Activated CD8-positive, alpha-beta T cell treated with anti-CD3 and anti-CD28 coated beads, Interleukin-2, amount 10 ng/mL, durations not matched to agents 7 days and 5 days (primary cell): ENCODE data around the gene KIF2B. TPM values are rescaled to one million over a fixed set of nuclear protein-coding genes. Genes with fewer than 3 reads are reported as not detected.

Experiments used
- ATAC-seq: fragments of 150-1000 bp; cut with Tn5 transposase; one replicate; pipeline ENCODE4 v1.10.0; 2021; ENCODE audit warnings: moderate library complexity
- CTCF ChIA-PET: fragments of 350-600 bp; sonication (Branson Sonifier 250); formaldehyde crosslinking; loops from one replicate; lab custom pipeline; 2021; ENCODE audit warnings: antibody characterized with exemption; lab: Charles Lee
- POLR2A ChIA-PET: fragments of 350-600 bp; sonication (Branson Sonifier 250); formaldehyde crosslinking; loops from one replicate; lab custom pipeline; 2021; ENCODE audit warnings: antibody characterized with exemption; lab: Charles Lee
- DNase-seq: peaks from one replicate; pipeline ENCODE4 v3.0.0-alpha.2; 2020
- H3K27ac Mint-ChIP-seq: one replicate; pipeline ENCODE4 v1.8.0; 2021; ENCODE audit warnings: mild to moderate bottlenecking, mixed read lengths
- H3K27me3 Mint-ChIP-seq: one replicate; pipeline ENCODE4 v1.8.0; 2021; ENCODE audit warnings: low read depth, mixed read lengths
- H3K36me3 Mint-ChIP-seq: one replicate; pipeline ENCODE4 v1.8.0; 2021; ENCODE audit warnings: low read depth, mixed read lengths
- H3K4me1 Mint-ChIP-seq: one replicate; pipeline ENCODE4 v1.8.0; 2021; ENCODE audit warnings: low read depth, mixed read lengths
- H3K4me3 Mint-ChIP-seq: one replicate; pipeline ENCODE4 v1.8.0; 2021; ENCODE audit warnings: mild to moderate bottlenecking, mixed read lengths
- H3K9me3 Mint-ChIP-seq: one replicate; pipeline ENCODE4 v1.8.0; 2022; ENCODE audit warnings: mixed read lengths; ENCODE audit not compliant: insufficient read depth
- total RNA-seq, 2 experiments: library from RNA; stranded (reverse); gene quantifications; one replicate each; pipeline ENCODE4 v1.2.3, GENCODE V29; 2021

KIF2B gene
- total RNA-seq: not detected

- Mint-ChIP-seq H3K4me1 (no peaks in the 10 kb centered on the region), H3K36me3 (no peaks in the 10 kb centered on the region), H3K4me3 (no peak within 1 kb of the TSS), H3K9me3 (peaks cover 5% of the 10 kb centered on the region), H3K27me3 (no peaks in the 10 kb centered on the region), H3K27ac (no peak within 1 kb of the TSS)
- DNase-seq: no peak
- ChIA-PET POLR2A (no interaction called here), CTCF (no interaction called here)
- no peak for ATAC-seq
These were observed at the start of gene KIF2B for GRCh38 chr17:53822764-53823163. TSS of gene KIF2B (plus strand) at chr17:53822927. CDS start at chr17:53823034, 107 bp downstream.

- no peaks in the 10 kb centered on the region for H3K36me3 Mint-ChIP-seq
- H3K9me3 Mint-ChIP-seq: peaks cover 10% of the 10 kb centered on the region
- ATAC-seq: no peak
- no peak overlapping the region for H3K27ac Mint-ChIP-seq
- DNase-seq: no peak
- no peaks in the 10 kb centered on the region for H3K27me3 Mint-ChIP-seq
- H3K4me1 Mint-ChIP-seq: no peaks in the 10 kb centered on the region
- H3K4me3 Mint-ChIP-seq: no peak overlapping the region
- ChIA-PET CTCF (no interaction called here), POLR2A (no interaction called here)
These were observed 42.4 kb upstream of the KIF2B start for GRCh38 chr17:53780320-53780719.

- POLR2A ChIA-PET: no interaction called here
- H3K36me3 Mint-ChIP-seq: no peaks in the 10 kb centered on the region
- H3K27me3 Mint-ChIP-seq: no peaks in the 10 kb centered on the region
- H3K9me3 Mint-ChIP-seq: peaks cover 10% of the 10 kb centered on the region
- H3K4me1 Mint-ChIP-seq: no peaks in the 10 kb centered on the region
- H3K4me3 Mint-ChIP-seq: no peak overlapping the region
- ATAC-seq (no peak), DNase-seq (no peak)
- CTCF ChIA-PET: no interaction called here
- H3K27ac Mint-ChIP-seq: no peak overlapping the region
These were observed 31.2 kb upstream of the KIF2B start for GRCh38 chr17:53791551-53791950.

- DNase-seq (no peak), ATAC-seq (no peak)
- H3K4me3 Mint-ChIP-seq: no peak overlapping the region
- H3K27me3 Mint-ChIP-seq: no peaks in the 10 kb centered on the region
- H3K36me3 Mint-ChIP-seq: no peaks in the 10 kb centered on the region
- ChIA-PET CTCF (no interaction called here), POLR2A (no interaction called here)
- peaks cover 10% of the 10 kb centered on the region for H3K9me3 Mint-ChIP-seq
- H3K27ac Mint-ChIP-seq: no peak overlapping the region
- no peaks in the 10 kb centered on the region for H3K4me1 Mint-ChIP-seq
These were observed 30.3 kb upstream of the KIF2B start for GRCh38 chr17:53792451-53792850.

- DNase-seq (no peak), ATAC-seq (no peak)
- Mint-ChIP-seq H3K27me3 (no peaks in the 10 kb centered on the region), H3K27ac (no peak overlapping the region), H3K4me1 (no peaks in the 10 kb centered on the region), H3K4me3 (no peak overlapping the region), H3K9me3 (peaks cover 10% of the 10 kb centered on the region), H3K36me3 (no peaks in the 10 kb centered on the region)
- CTCF ChIA-PET: no interaction called here
- POLR2A ChIA-PET: no interaction called here
These were observed 29.7 kb upstream of the KIF2B start for GRCh38 chr17:53792997-53793396.

GRCh38 chr17:53794875-53795274 lies 27.9 kb upstream of the KIF2B start:
- H3K27ac Mint-ChIP-seq: no peak overlapping the region
- H3K4me3 Mint-ChIP-seq: no peak overlapping the region
- H3K9me3 Mint-ChIP-seq: peaks cover 10% of the 10 kb centered on the region
- POLR2A ChIA-PET: no interaction called here
- H3K36me3 Mint-ChIP-seq: no peaks in the 10 kb centered on the region
- CTCF ChIA-PET: no interaction called here
- ATAC-seq (no peak), DNase-seq (no peak)
- H3K27me3 Mint-ChIP-seq: no peaks in the 10 kb centered on the region
- no peaks in the 10 kb centered on the region for H3K4me1 Mint-ChIP-seq

GRCh38 chr17:53796642-53797041 lies 26.1 kb upstream of the KIF2B start:
- Mint-ChIP-seq H3K9me3 (peaks cover 10% of the 10 kb centered on the region), H3K36me3 (no peaks in the 10 kb centered on the region), H3K27ac (no peak overlapping the region), H3K4me3 (no peak overlapping the region), H3K4me1 (no peaks in the 10 kb centered on the region), H3K27me3 (no peaks in the 10 kb centered on the region)
- DNase-seq: no peak
- POLR2A ChIA-PET: no interaction called here
- ATAC-seq: no peak
- CTCF ChIA-PET: no interaction called here

GRCh38 chr17:53797501-53797900 lies 25.2 kb upstream of the KIF2B start:
- Mint-ChIP-seq H3K36me3 (no peaks in the 10 kb centered on the region), H3K27me3 (no peaks in the 10 kb centered on the region), H3K27ac (no peak overlapping the region), H3K4me1 (no peaks in the 10 kb centered on the region), H3K4me3 (no peak overlapping the region), H3K9me3 (peaks cover 10% of the 10 kb centered on the region)
- ChIA-PET POLR2A (no interaction called here), CTCF (no interaction called here)
- no peak for ATAC-seq
- no peak for DNase-seq

- ChIA-PET POLR2A (no interaction called here), CTCF (no interaction called here)
- no peaks in the 10 kb centered on the region for H3K36me3 Mint-ChIP-seq
- no peaks in the 10 kb centered on the region for H3K9me3 Mint-ChIP-seq
- H3K4me3 Mint-ChIP-seq: no peak overlapping the region
- H3K27ac Mint-ChIP-seq: no peak overlapping the region
- DNase-seq: no peak
- no peaks in the 10 kb centered on the region for H3K27me3 Mint-ChIP-seq
- no peaks in the 10 kb centered on the region for H3K4me1 Mint-ChIP-seq
- no peak for ATAC-seq
These were observed 18.3 kb upstream of the KIF2B start for GRCh38 chr17:53804437-53804836.

- H3K4me3 Mint-ChIP-seq: no peak overlapping the region
- DNase-seq: no peak
- no peak overlapping the region for H3K27ac Mint-ChIP-seq
- no peak for ATAC-seq
- ChIA-PET POLR2A (no interaction called here), CTCF (no interaction called here)
- no peaks in the 10 kb centered on the region for H3K9me3 Mint-ChIP-seq
- no peaks in the 10 kb centered on the region for H3K36me3 Mint-ChIP-seq
- H3K4me1 Mint-ChIP-seq: no peaks in the 10 kb centered on the region
- no peaks in the 10 kb centered on the region for H3K27me3 Mint-ChIP-seq
These were observed 16.3 kb upstream of the KIF2B start for GRCh38 chr17:53806473-53806872.

- ChIA-PET POLR2A (no interaction called here), CTCF (no interaction called here)
These were observed 15.4 kb upstream of the KIF2B start for GRCh38 chr17:53807286-53807685.

GRCh38 chr17:53818271-53818670 lies 4.5 kb upstream of the KIF2B start:
- ChIA-PET CTCF (no interaction called here), POLR2A (no interaction called here)
- H3K9me3 Mint-ChIP-seq: no peaks in the 10 kb centered on the region
- no peak overlapping the region for H3K4me3 Mint-ChIP-seq
- no peak for DNase-seq
- H3K27me3 Mint-ChIP-seq: no peaks in the 10 kb centered on the region
- ATAC-seq: no peak
- H3K27ac Mint-ChIP-seq: no peak overlapping the region
- no peaks in the 10 kb centered on the region for H3K4me1 Mint-ChIP-seq
- no peaks in the 10 kb centered on the region for H3K36me3 Mint-ChIP-seq

More at GRCh38 chr17:53807286-53807685, 15.4 kb upstream of the KIF2B start:
- ATAC-seq (no peak), DNase-seq (no peak)
- Mint-ChIP-seq H3K9me3 (no peaks in the 10 kb centered on the region), H3K36me3 (no peaks in the 10 kb centered on the region), H3K4me3 (no peak overlapping the region), H3K27me3 (no peaks in the 10 kb centered on the region), H3K27ac (no peak overlapping the region), H3K4me1 (no peaks in the 10 kb centered on the region)

GRCh38 chr17:53818929-53819328 lies 3.8 kb upstream of the KIF2B start:
- Mint-ChIP-seq H3K36me3 (no peaks in the 10 kb centered on the region), H3K4me1 (no peaks in the 10 kb centered on the region), H3K27ac (no peak overlapping the region), H3K27me3 (no peaks in the 10 kb centered on the region), H3K4me3 (no peak overlapping the region), H3K9me3 (no peaks in the 10 kb centered on the region)
- POLR2A ChIA-PET: no interaction called here
- ATAC-seq (no peak), DNase-seq (no peak)
- CTCF ChIA-PET: no interaction called here
